Ovary (tissue), 9 donors: Measurements from ENCODE around the gene WIZ. TPM values are rescaled to one million over a fixed set of nuclear protein-coding genes. Genes with fewer than 3 reads are reported as not detected.
A peak's percentile ranks its signal among the peaks of the same experiment; 100 is the strongest.

Experiments
- DNase-seq, 5 donors: peaks; one replicate each; pipeline ENCODE4 v3.0.0-alpha.2; 2019 to 2020
- H3K27ac ChIP-seq, 2 donors: fragments of 200-600 bp; one replicate each; pipeline versions ENCODE4 v1.5.1 to v1.8.0; 2019 to 2022
- H3K27me3 ChIP-seq: fragments of 200-600 bp; one replicate; pipeline ENCODE4 v1.8.0; 2022
- H3K36me3 ChIP-seq: fragments of 200-600 bp; sonication (generic); one replicate; pipeline ENCODE4 v1.5.1; 2019
- H3K4me1 ChIP-seq: one replicate; pipeline ENCODE4 v1.8.1; 2013; ENCODE audit warnings: mild to moderate bottlenecking, moderate library complexity; ENCODE audit not compliant: insufficient read depth
- H3K4me3 ChIP-seq: fragments of 200-600 bp; sonication (generic); one replicate; pipeline ENCODE4 v1.5.1; 2017
- H3K9me3 ChIP-seq, 2 donors: fragments of 200-600 bp in 1 of 2; sonication (generic) in 1 of 2; one replicate each; pipeline versions ENCODE4 v1.5.1 to v1.8.1; 2013 to 2019; ENCODE audit warnings: mild to moderate bottlenecking in 1 of 2, moderate library complexity in 1 of 2
- EP300 ChIP-seq: sonication (generic); formaldehyde crosslinking; IDR thresholded peaks from one replicate; pipeline ENCODE4 v1.6.1; 2017; ENCODE audit warnings: antibody characterized with exemption
- POLR2A ChIP-seq: fragments of 450-650 bp; IDR thresholded peaks from one replicate; pipeline ENCODE4 v1.6.1; 2017; ENCODE audit warnings: antibody characterized with exemption, mild to moderate bottlenecking, moderate library complexity
- WGBS, 3 donors: extraction: QIAGEN DNeasy Blood & Tissue Kit in 1 of 3; methylation state at CpG; one replicate each; pipeline versions ENCODE4 v1.1.5 to v1.1.7; 2013 to 2017; 5-methylcytosine and 5-hydroxymethylcytosine counted together
- intact Hi-C, 4 donors: fragments of 100-400 bp; cut with DNase I; formaldehyde crosslinking; loops; one replicate each; pipeline versions ENCODE4 v1.11.0 to v1.15.1; 2022 to 2023
- polyA plus RNA-seq, 2 donors: library from polyadenylated mRNA; stranded (reverse); fragments of 200-250 nt in 1 of 2; fragments of 350-450 nt in 1 of 2; fragmentation: Illumina TruSeq in 1 of 2; extraction: RNeasy Lipid Tissue Mini Kit (QIAGEN cat#74804) in 1 of 2; gene quantifications; one replicate each; pipeline ENCODE4 v1.2.3, GENCODE V29; 2013 to 2014
- total RNA-seq, 7 donors: library from RNA; depleted of rRNA in 2 of 7; stranded (reverse); fragments of >200 nt in 2 of 7; fragmentation: NEBNext Ultra II Directional in 3 of 7; extraction: Animal tissue kit (Norgen Biotek cat#: 25700) in 3 of 7; gene quantifications; one replicate each; pipeline versions ENCODE4 v1.1.0 to v1.2.4, GENCODE V29; 2016 to 2023
- TF ChIP-seq, protein P1 (sequence below), 3 donors: fragments of 450-650 bp in 2 of 3; fragments of 200-600 bp in 1 of 3; IDR thresholded peaks; one replicate each; pipeline versions ENCODE4 v1.5.1 to v1.8.0; 2016 to 2022; ENCODE audit warnings: antibody characterized with exemption in 3 of 3, mild to moderate bottlenecking in 1 of 3
- donor health status: DM: no; HTN: no; CAD: no; lungs with moderate emphysema.
- donor health status: DM: no; HTN: no; CAD: no.
- donor health status: Bipolar disorder and iron deficiency.
- donor health status: DM: yes; HTN: yes; CAD: no.
- donor health status: DM: no; HTN: no; CAD: no.
- donor health status: DM: yes; HTN: yes; CAD: no.

Gene WIZ
- total and polyA plus RNA-seq, 9 donors = 4.8 to 46.5 (median 38.2) TPM

DNA sequence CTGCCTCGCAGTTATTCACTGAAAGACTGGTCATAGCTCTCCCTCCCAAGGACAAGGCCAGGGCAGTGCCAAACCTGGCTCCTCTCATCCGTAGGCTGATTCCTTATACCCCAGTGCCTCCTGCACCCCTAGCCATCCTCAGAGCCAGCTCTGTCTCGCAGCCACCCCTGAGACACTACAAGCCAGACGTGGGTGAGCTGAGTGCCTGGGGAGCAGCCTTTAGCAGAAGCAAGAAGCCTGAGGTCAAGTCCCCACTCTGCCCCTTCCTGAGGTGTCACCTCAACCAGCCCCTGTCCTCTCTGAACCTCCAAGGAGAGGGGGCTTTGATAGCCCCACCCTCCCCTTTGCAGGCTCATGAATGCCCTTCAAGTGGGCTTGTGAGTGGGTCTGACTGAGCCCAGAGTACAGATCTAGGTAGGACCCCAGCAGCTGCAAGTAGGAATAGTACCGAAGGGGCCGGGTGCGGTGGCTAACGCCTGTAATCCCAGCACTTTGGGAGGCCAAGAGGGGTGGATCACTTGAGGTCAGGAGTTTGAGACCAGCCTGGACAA, 16.2 kb downstream of the WIZ start:
- H3K36me3 ChIP-seq = no peaks in the 10 kb centered on the region
- 59 to 64% (median 59%) methylated on average over 8 of the region's 8 CpGs for WGBS, 3 donors
- intact Hi-C loops = loop anchor here in 1 of 4 donors (10.0 kb wide), 1 partner anchor 59 kb away; the partner anchor contains the start of gene AKAP8
- H3K27ac ChIP-seq = no peak overlapping the region
- H3K4me3 ChIP-seq = peak overlapping the region; percentile 52
- no peaks in the 10 kb centered on the region for H3K9me3 ChIP-seq
- no peak for TF ChIP-seq EP300
- TF ChIP-seq, protein P1, sequence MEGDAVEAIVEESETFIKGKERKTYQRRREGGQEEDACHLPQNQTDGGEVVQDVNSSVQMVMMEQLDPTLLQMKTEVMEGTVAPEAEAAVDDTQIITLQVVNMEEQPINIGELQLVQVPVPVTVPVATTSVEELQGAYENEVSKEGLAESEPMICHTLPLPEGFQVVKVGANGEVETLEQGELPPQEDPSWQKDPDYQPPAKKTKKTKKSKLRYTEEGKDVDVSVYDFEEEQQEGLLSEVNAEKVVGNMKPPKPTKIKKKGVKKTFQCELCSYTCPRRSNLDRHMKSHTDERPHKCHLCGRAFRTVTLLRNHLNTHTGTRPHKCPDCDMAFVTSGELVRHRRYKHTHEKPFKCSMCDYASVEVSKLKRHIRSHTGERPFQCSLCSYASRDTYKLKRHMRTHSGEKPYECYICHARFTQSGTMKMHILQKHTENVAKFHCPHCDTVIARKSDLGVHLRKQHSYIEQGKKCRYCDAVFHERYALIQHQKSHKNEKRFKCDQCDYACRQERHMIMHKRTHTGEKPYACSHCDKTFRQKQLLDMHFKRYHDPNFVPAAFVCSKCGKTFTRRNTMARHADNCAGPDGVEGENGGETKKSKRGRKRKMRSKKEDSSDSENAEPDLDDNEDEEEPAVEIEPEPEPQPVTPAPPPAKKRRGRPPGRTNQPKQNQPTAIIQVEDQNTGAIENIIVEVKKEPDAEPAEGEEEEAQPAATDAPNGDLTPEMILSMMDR (IDR thresholded peaks at IDR 0.05) = no peak
- no peak for TF ChIP-seq POLR2A
- DNase-seq = no peak
- peaks cover 13% of the 10 kb centered on the region for H3K4me1 ChIP-seq
- H3K27me3 ChIP-seq = no peaks in the 10 kb centered on the region

DNA sequence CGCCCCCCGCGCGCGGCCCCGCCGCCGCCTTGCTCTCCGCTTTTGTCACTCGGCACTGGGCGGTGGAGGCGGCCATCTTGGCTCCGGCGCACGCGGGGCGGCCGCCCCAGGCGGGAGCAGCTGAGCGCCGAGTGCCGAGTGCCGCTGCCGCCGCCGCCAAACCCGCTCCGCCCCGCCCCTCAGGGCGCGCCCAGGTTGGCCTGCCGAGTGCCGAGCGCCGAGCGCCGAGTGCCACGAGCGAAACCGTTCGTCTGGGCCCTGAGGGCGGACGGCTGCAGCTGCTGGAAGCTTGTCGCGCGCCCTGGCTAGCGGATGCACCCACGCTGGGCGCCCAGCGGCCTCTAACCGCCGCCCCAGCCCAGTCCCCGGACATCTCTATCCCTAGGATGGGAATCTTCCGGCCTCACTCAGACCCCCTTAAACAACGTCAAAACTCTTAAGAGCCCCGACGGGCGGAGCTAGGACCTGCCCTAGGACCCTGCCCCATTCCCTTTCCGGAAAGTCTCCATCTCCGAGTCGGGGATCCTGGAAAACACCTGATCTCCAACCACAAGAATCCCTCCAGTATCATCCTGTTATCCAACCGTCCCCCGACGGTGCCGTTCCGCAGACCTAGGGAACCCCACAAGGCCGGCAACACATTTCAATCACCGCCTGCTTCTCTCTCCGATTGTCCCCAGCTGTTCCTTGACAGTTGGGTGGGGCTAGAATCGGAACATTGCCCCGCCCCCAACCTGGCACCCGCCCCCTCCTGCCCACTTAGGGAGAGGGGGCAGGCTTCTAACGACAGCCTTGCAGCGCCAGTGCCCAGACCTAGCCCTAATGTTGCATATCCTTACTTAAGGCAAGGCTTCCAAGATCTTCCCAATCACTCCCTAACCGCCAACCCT, 16.9 kb downstream of the WIZ start:
- peaks cover 13% of the 10 kb centered on the region for H3K4me1 ChIP-seq
- WGBS, 3 donors = 0 to 1% (median 1%) methylated on average over 40 to 75 of the region's 75 CpGs
- peak; percentile 89 to 95 (median 91) for DNase-seq
- no peaks in the 10 kb centered on the region for H3K36me3 ChIP-seq
- H3K9me3 ChIP-seq = no peaks in the 10 kb centered on the region
- peak overlapping the region; percentile 52 for H3K4me3 ChIP-seq
- H3K27me3 ChIP-seq = no peaks in the 10 kb centered on the region
- intact Hi-C loops = loop anchor here in 1 of 4 donors (10.0 kb wide), 1 partner anchor 58 kb away; the partner anchor contains the start of gene AKAP8
- H3K27ac ChIP-seq = peak overlapping the region; percentile 52 to 63
- TF ChIP-seq POLR2A = peak; percentile 30
- TF ChIP-seq, protein P1 (IDR thresholded peaks at IDR 0.05) = no peak
- TF ChIP-seq EP300 = no peak

DNA sequence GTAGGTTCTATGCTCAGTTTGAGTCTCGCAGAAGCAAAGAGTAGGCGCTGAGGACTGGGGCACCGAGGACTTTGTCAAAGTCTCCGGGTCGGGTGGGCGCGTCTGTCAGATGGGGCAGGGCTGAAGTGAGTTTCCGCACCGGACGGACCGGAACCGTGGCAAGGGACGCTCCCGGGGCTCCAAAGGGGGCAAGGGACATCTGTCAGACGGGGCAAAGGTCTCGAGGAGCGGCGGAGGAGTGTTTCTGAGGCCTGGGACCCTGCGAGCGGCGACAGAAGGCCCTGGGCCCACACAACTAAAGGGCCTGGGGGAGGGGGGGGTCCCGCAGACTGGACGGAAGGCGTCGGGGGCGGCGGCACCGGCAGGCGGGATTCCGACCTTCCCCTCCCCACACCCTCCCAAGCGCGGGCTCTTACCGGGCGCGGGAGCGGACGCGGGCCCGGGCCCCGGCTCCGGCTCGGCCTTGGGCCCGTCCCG, 17.7 kb downstream of the WIZ start:
- TF ChIP-seq POLR2A = no peak
- TF ChIP-seq, protein P1 (IDR thresholded peaks at IDR 0.05) = no peak
- no peak for TF ChIP-seq EP300
- no peaks in the 10 kb centered on the region for H3K36me3 ChIP-seq
- no peaks in the 10 kb centered on the region for H3K27me3 ChIP-seq
- DNase-seq = no peak
- H3K4me1 ChIP-seq = peaks cover 13% of the 10 kb centered on the region
- peak overlapping the region; percentile 25 to 45 for H3K27ac ChIP-seq
- H3K4me3 ChIP-seq = peak overlapping the region; percentile 88
- H3K9me3 ChIP-seq = no peaks in the 10 kb centered on the region
- 0 to 1% (median 1%) methylated on average over 22 to 44 of the region's 44 CpGs for WGBS, 3 donors
- intact Hi-C loops = loop anchor here in 1 of 4 donors (10.0 kb wide), 1 partner anchor 57 kb away; the partner anchor contains the start of gene AKAP8

DNA sequence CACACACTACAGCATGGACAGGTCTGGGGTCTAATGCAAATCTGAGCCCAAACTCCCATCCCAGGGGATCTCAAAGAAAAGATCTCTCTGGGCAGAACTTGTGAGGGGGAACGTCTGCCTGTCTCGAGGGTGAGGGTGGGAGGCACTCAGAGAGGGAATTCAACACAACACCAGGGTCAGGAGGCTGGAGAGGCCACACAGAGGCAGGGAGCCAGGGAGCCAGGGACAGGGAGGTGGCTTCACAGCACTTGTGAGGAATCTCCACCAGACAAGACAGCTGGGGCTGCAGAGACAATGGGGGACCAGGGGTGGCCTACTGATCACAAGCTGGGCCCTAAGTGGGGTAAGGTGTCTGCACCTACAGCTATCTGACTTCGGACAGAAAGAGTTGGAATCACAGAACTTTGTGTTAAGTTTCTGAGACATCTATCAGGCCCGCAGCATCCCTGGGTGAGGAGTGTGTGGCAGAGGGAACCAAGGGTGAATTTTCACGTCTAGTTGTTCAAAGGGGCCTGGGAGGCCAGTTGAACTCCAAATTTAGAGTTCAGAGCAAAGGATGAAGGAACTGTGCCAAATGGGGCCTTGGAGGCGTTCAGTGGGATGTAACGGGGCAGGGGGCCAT, 18.2 kb downstream of the WIZ start:
- H3K27ac ChIP-seq = peak overlapping the region in 1 of 2 donors; percentile 45
- 6 to 9% (median 9%) methylated on average over 7 of the region's 7 CpGs for WGBS, 3 donors
- DNase-seq = no peak
- peak overlapping the region; percentile 88 for H3K4me3 ChIP-seq
- no peak for TF ChIP-seq EP300
- no peak for TF ChIP-seq POLR2A
- TF ChIP-seq, protein P1 (IDR thresholded peaks at IDR 0.05) = no peak
- intact Hi-C loops = loop anchor here in 1 of 4 donors (10.0 kb wide), 1 partner anchor 57 kb away; the partner anchor contains the start of gene AKAP8
- no peaks in the 10 kb centered on the region for H3K36me3 ChIP-seq
- H3K27me3 ChIP-seq = no peaks in the 10 kb centered on the region
- peaks cover 13% of the 10 kb centered on the region for H3K4me1 ChIP-seq
- no peaks in the 10 kb centered on the region for H3K9me3 ChIP-seq
